Neural progenitor cell (in vitro differentiated cells): ENCODE data around the gene UCP3.

Experiments
- CTCF ChIP-seq: fragments of 200-600 bp; sonication (generic); IDR thresholded peaks from 2 replicates; pipeline ENCODE4 v1.5.1; 2017; ENCODE audit warnings: antibody characterized with exemption, mild to moderate bottlenecking
- EZH2 ChIP-seq: fragments of 200-600 bp; sonication (generic); IDR thresholded peaks from 2 replicates; pipeline ENCODE4 v1.6.1; 2017; ENCODE audit warnings: antibody characterized with exemption, mild to moderate bottlenecking, moderate library complexity
- EZH2phosphoT487 ChIP-seq: fragments of 200-600 bp; sonication (generic); IDR thresholded peaks from 2 replicates; pipeline ENCODE4 v1.6.1; 2017; ENCODE audit warnings: antibody characterized with exemption

GRCh38 chr11:74057249-74058151 is 48.6 kb upstream of the UCP3 start:
- TF ChIP-seq CTCF (no peak), EZH2 (no peak), EZH2phosphoT487 (no peak)
